Measurements from ENCODE around the gene SPATA18. TPM values are rescaled to one million over a fixed set of nuclear protein-coding genes. Genes with fewer than 3 reads are reported as not detected.
"Not testable (repeated sequence)": the region's sequence is repeated elsewhere in the genome, so short reads cannot be mapped to it uniquely, and the experiment has no call there.

The SPATA18 gene
- total and polyA plus RNA-seq, 4 donors: 4.7 to 12.5 (median 6.8) TPM

- Histone ChIP-seq H3K9me3 (ENCODE audit: control insufficient read depth, low read length) (no peaks in the 10 kb centered on the region), H3K4me3 (ENCODE audit: low read length in 2 of 2) (no peak overlapping the region), H3K36me3 (ENCODE audit: control insufficient read depth in 1 of 2, insufficient read depth in 2 of 2, low read length in 1 of 2) (peaks cover 3% of the 10 kb centered on the region in 2 donors), H3K4me1 (ENCODE audit: control insufficient read depth in 1 of 2, insufficient read depth in 2 of 2, low read length in 2 of 2) (peaks cover 0 to 1% of the 10 kb centered on the region in 2 donors), H3K27ac (ENCODE audit: low read depth in 1 of 2, low read length in 2 of 2) (no peak overlapping the region), H3K27me3 (ENCODE audit: control insufficient read depth in 1 of 2, insufficient read depth in 2 of 2, low read length in 1 of 2) (no peaks in the 10 kb centered on the region)
- ATAC-seq (ENCODE audit: low FRiP score) (peak; percentile 57), DNase-seq (no peak)
- intact Hi-C loops (cut with DNase I): loop anchor here in 1 of 2 donors (10.0 kb wide), 1 partner anchor 135 kb away; no protein-coding TSS in a partner anchor
- WGBS, 2 donors: 88 to 93% methylated on average over 3 of the region's 3 CpGs
Observed at GRCh38 chr4:52059372-52059771, 8.3 kb downstream of the SPATA18 start.

DNA sequence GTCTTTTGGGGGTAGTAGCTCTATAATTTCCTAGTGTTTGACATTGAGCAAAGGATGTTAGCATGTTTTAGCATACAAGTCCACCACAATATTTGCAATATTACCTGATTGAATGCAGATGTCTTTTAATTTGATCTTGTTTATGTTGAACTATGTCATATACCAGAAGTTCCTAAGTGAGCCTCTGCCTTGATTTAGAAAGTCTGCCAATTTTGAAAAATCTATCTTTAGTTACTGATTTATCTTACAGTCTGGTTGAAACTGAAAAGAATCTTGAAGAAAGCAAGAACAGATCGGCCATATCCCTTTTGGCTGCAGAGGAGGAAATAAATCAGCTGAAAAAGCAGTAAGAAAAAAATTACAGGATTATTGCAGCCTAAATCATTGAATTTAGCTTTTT is 18.5 kb downstream of the SPATA18 start:
- WGBS, 2 donors: 46 to 52% methylated on average over 1 of the region's 1 CpG
- peaks cover 0 to 5% of the 10 kb centered on the region in 2 donors for H3K36me3 ChIP-seq (ENCODE audit: control insufficient read depth in 1 of 2, insufficient read depth in 2 of 2, low read length in 1 of 2)
- no peaks in the 10 kb centered on the region for H3K4me1 ChIP-seq (ENCODE audit: control insufficient read depth in 1 of 2, insufficient read depth in 2 of 2, low read length in 2 of 2)
- H3K27ac ChIP-seq (ENCODE audit: low read depth in 1 of 2, low read length in 2 of 2): no peak overlapping the region
- H3K27me3 ChIP-seq (ENCODE audit: control insufficient read depth in 1 of 2, insufficient read depth in 2 of 2, low read length in 1 of 2): no peaks in the 10 kb centered on the region
- intact Hi-C loops (cut with DNase I): no loop called here
- DNase-seq: no peak
- ATAC-seq (ENCODE audit: low FRiP score): no peak
- no peak overlapping the region for H3K4me3 ChIP-seq (ENCODE audit: low read length in 2 of 2)
- H3K9me3 ChIP-seq (ENCODE audit: control insufficient read depth, low read length): no peaks in the 10 kb centered on the region

DNA sequence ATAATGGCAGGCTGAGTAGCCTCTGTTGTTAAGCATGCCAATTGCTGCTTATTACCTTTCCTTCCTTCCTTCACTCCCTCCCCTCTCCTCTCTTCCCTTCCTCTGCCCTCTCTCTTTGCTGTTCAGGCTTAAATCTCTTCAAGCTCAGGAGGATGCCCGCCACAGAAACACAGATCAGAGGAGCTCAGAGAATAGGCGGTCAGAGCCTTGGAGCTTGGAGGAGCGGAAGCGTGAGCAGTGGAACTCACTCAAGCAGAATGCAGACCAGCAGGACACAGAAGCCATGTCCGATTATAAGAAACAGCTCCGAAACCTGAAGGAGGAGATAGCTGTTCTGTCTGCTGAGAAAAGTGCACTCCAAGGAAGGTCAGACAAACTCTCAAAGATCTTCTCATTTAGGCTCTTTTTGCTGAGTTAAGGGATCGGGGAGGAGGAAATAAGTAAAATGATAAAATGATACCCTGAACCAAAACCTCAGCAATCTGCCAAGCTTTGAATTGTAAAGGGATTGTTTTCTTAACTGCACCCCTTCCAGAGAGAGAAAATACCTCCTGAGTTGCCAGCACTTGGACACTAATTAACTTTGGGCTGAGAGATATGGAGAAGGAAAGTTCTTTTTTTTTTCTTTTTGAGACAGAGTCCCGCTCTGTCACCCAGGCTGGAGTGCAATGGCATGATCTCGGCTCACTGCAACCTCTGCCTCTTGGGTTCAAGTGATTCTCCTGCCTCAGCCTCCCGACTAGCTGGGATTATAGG is 20.9 kb downstream of the SPATA18 start:
- 84 to 91% methylated on average over 10 of the region's 10 CpGs for WGBS, 2 donors
- Histone ChIP-seq H3K36me3 (ENCODE audit: control insufficient read depth in 1 of 2, insufficient read depth in 2 of 2, low read length in 1 of 2) (peaks cover 0 to 5% of the 10 kb centered on the region in 2 donors), H3K4me3 (ENCODE audit: low read length in 2 of 2) (no peak overlapping the region), H3K27me3 (ENCODE audit: control insufficient read depth in 1 of 2, insufficient read depth in 2 of 2, low read length in 1 of 2) (no peaks in the 10 kb centered on the region), H3K9me3 (ENCODE audit: control insufficient read depth, low read length) (no peaks in the 10 kb centered on the region), H3K4me1 (ENCODE audit: control insufficient read depth in 1 of 2, insufficient read depth in 2 of 2, low read length in 2 of 2) (no peaks in the 10 kb centered on the region), H3K27ac (ENCODE audit: low read depth in 1 of 2, low read length in 2 of 2) (no peak overlapping the region)
- intact Hi-C loops (cut with DNase I): no loop called here
- no peak for DNase-seq
- ATAC-seq (ENCODE audit: low FRiP score): no peak

- no peak for ATAC-seq (ENCODE audit: low FRiP score)
- 34 to 44% methylated on average over 26 of the region's 26 CpGs for WGBS, 2 donors
- Histone ChIP-seq H3K27me3 (ENCODE audit: control insufficient read depth in 1 of 2, insufficient read depth in 2 of 2, low read length in 1 of 2) (no peaks in the 10 kb centered on the region), H3K4me1 (ENCODE audit: control insufficient read depth in 1 of 2, insufficient read depth in 2 of 2, low read length in 2 of 2) (no peaks in the 10 kb centered on the region), H3K36me3 (ENCODE audit: control insufficient read depth in 1 of 2, insufficient read depth in 2 of 2, low read length in 1 of 2) (peaks cover 0 to 5% of the 10 kb centered on the region in 2 donors), H3K9me3 (ENCODE audit: control insufficient read depth, low read length) (no peaks in the 10 kb centered on the region), H3K4me3 (ENCODE audit: low read length in 2 of 2) (no peak overlapping the region), H3K27ac (ENCODE audit: low read depth in 1 of 2, low read length in 2 of 2) (no peak overlapping the region)
- intact Hi-C loops (cut with DNase I): no loop called here
- DNase-seq: peak in 1 of 2 donors; percentile 75
Observed at GRCh38 chr4:52076731-52077130, 25.6 kb downstream of the SPATA18 start.

DNA sequence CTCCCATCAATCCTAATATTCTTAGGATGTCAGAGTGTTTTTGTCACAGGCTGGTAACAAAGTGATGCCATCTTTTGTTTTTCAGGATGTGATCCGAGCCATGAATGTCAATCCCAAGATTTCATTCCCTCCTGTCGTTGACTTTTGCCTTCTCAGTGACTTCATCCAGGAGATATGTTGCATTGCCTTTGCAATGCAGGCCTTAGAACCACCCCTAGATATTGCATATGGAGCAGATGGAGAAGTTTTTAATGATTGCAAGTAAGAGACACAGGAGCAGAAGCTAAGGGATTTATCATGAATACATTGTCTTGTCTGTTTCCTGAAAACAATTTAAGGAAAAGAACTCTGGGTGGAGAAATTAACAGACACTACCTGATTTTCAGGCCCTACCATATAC is 28.6 kb downstream of the SPATA18 start:
- Histone ChIP-seq H3K36me3 (ENCODE audit: control insufficient read depth in 1 of 2, insufficient read depth in 2 of 2, low read length in 1 of 2) (peaks cover 0 to 2% of the 10 kb centered on the region in 2 donors), H3K9me3 (ENCODE audit: control insufficient read depth, low read length) (no peaks in the 10 kb centered on the region), H3K4me3 (ENCODE audit: low read length in 2 of 2) (no peak overlapping the region), H3K27me3 (ENCODE audit: control insufficient read depth in 1 of 2, insufficient read depth in 2 of 2, low read length in 1 of 2) (no peaks in the 10 kb centered on the region), H3K27ac (ENCODE audit: low read depth in 1 of 2, low read length in 2 of 2) (no peak overlapping the region), H3K4me1 (ENCODE audit: control insufficient read depth in 1 of 2, insufficient read depth in 2 of 2, low read length in 2 of 2) (no peaks in the 10 kb centered on the region)
- intact Hi-C loops (cut with DNase I): no loop called here
- ATAC-seq (ENCODE audit: low FRiP score): no peak
- no peak for DNase-seq
- WGBS, 2 donors: 49 to 62% methylated on average over 2 of the region's 2 CpGs

- intact Hi-C loops (cut with DNase I): no loop called here
- Histone ChIP-seq H3K9me3 (ENCODE audit: control insufficient read depth, low read length) (no peaks in the 10 kb centered on the region), H3K4me3 (ENCODE audit: low read length in 2 of 2) (no peak overlapping the region), H3K4me1 (ENCODE audit: control insufficient read depth in 1 of 2, insufficient read depth in 2 of 2, low read length in 2 of 2) (no peaks in the 10 kb centered on the region), H3K27me3 (ENCODE audit: control insufficient read depth in 1 of 2, insufficient read depth in 2 of 2, low read length in 1 of 2) (no peaks in the 10 kb centered on the region), H3K36me3 (ENCODE audit: control insufficient read depth in 1 of 2, insufficient read depth in 2 of 2, low read length in 1 of 2) (peaks cover 0 to 2% of the 10 kb centered on the region in 2 donors), H3K27ac (ENCODE audit: low read depth in 1 of 2, low read length in 2 of 2) (no peak overlapping the region)
- no peak for DNase-seq
- ATAC-seq (ENCODE audit: low FRiP score): no peak
Observed at GRCh38 chr4:52081216-52081615, 30.1 kb downstream of the SPATA18 start.

GRCh38 chr4:52086425-52086824 is 35.3 kb downstream of the SPATA18 start:
- H3K4me1 ChIP-seq (ENCODE audit: control insufficient read depth in 1 of 2, insufficient read depth in 2 of 2, low read length in 2 of 2); H3K27me3 ChIP-seq (ENCODE audit: control insufficient read depth in 1 of 2, insufficient read depth in 2 of 2, low read length in 1 of 2); H3K27ac ChIP-seq (ENCODE audit: low read depth in 1 of 2, low read length in 2 of 2); intact Hi-C loops (cut with DNase I); DNase-seq; H3K4me3 ChIP-seq (ENCODE audit: low read length in 2 of 2); H3K9me3 ChIP-seq (ENCODE audit: control insufficient read depth, low read length); H3K36me3 ChIP-seq (ENCODE audit: control insufficient read depth in 1 of 2, insufficient read depth in 2 of 2, low read length in 1 of 2); ATAC-seq (ENCODE audit: low FRiP score): not testable (repeated sequence)
- 94 to 98% methylated on average over 1 of the region's 1 CpG for WGBS, 2 donors

- H3K27me3 ChIP-seq (ENCODE audit: control insufficient read depth in 1 of 2, insufficient read depth in 2 of 2, low read length in 1 of 2): no peaks in the 10 kb centered on the region
- peaks cover 0 to 2% of the 10 kb centered on the region in 2 donors for H3K4me1 ChIP-seq (ENCODE audit: control insufficient read depth in 1 of 2, insufficient read depth in 2 of 2, low read length in 2 of 2)
- no peak for ATAC-seq (ENCODE audit: low FRiP score)
- no peaks in the 10 kb centered on the region for H3K9me3 ChIP-seq (ENCODE audit: control insufficient read depth, low read length)
- DNase-seq: no peak
- intact Hi-C loops (cut with DNase I): no loop called here
- no peak overlapping the region for H3K4me3 ChIP-seq (ENCODE audit: low read length in 2 of 2)
- H3K36me3 ChIP-seq (ENCODE audit: control insufficient read depth in 1 of 2, insufficient read depth in 2 of 2, low read length in 1 of 2): no peaks in the 10 kb centered on the region
- H3K27ac ChIP-seq (ENCODE audit: low read depth in 1 of 2, low read length in 2 of 2): no peak overlapping the region
- WGBS, 2 donors: 76 to 78% methylated on average over 5 of the region's 5 CpGs
Observed at GRCh38 chr4:52091801-52092200, 40.7 kb downstream of the SPATA18 start.

GRCh38 chr4:52093466-52093865 is 42.4 kb downstream of the SPATA18 start:
- Histone ChIP-seq H3K4me1 (ENCODE audit: control insufficient read depth in 1 of 2, insufficient read depth in 2 of 2, low read length in 2 of 2) (peaks cover 0 to 2% of the 10 kb centered on the region in 2 donors), H3K4me3 (ENCODE audit: low read length in 2 of 2) (no peak overlapping the region), H3K9me3 (ENCODE audit: control insufficient read depth, low read length) (no peaks in the 10 kb centered on the region), H3K27me3 (ENCODE audit: control insufficient read depth in 1 of 2, insufficient read depth in 2 of 2, low read length in 1 of 2) (no peaks in the 10 kb centered on the region), H3K36me3 (ENCODE audit: control insufficient read depth in 1 of 2, insufficient read depth in 2 of 2, low read length in 1 of 2) (no peaks in the 10 kb centered on the region), H3K27ac (ENCODE audit: low read depth in 1 of 2, low read length in 2 of 2) (no peak overlapping the region)
- WGBS, 2 donors: 94 to 100% methylated on average over 1 of the region's 1 CpG
- no peak for ATAC-seq (ENCODE audit: low FRiP score)
- DNase-seq: no peak
- intact Hi-C loops (cut with DNase I): no loop called here

Data from aorta (tissue), 5 donors.